ENCODE results near the gene DACT2.
"Not testable (repeated sequence)": the region's sequence is repeated elsewhere in the genome, so short reads cannot be mapped to it uniquely, and the experiment has no call there.

The DACT2 gene

DNA sequence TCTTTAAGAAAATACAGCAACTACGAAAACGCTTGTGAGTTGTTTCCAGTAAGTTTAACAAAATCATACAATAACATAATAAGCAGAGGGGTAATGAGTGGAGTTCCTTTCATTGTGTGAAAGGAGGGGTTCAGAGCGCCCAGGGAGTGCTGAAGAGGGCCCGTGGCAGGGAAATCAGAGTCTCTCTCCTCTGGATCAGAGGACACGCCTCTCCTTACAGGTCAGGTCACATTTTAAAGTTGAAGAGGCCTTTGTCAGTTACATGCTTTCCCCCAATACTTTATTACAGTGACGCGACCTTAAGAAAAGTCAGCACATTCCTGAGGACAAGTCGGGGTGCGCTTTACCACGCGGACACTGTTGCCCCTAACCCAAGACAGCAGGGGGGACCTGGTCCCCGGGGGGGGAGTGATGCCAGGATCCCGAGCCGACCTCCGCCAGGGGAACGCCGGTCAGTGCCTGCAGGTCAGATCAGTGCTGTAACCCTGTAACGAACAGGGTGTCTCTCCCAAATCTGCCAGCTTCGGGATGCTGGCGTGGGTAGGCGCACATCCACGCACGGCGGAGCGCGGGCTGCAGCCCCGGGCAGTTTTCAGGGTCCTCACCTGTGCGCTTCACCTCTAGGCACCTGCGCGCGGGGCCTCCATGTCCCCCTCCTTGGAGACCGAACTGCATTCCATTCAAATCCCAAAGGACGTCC lies 848 bp downstream of the DACT2 start:
- DNase-seq: no peak

DNA sequence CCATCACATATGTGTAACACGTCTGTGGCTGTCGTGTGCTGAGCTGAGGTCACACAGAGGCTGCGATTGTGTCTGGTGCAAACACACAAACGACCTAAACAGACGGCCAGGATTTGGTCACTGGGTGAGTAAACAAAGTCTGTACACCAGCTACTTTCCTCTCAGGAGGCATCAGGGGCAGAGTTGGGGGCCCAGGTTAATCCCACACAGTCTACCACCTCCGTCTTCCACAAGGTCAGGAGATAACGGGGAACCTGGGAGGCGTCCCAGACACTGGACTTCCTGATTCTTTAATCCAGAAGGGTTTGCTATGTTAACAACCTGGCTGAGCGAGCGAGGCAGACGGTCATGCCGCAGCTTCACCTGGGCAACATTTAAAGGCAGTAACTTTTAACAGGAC lies 1.5 kb downstream of the DACT2 start:
- DNase-seq: no peak

DNA sequence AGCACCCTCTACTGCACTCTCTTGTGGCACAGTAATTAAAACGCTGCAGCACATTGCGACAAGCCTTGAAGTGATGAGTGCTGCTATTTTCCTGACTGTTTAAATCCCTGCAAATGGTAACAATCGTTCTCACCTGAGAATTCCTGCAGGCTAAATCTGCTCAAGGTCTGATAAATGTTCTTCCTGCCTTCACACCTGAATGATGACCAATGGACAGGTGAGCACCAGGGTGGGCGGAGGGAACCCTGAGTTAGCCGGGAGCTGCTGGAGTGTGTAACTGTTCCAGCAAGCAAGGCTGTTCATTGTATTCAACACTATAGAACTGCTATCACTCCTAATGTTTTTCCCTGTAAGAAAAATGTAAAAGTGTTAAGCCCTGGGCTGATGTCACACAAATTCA lies 4.0 kb downstream of the DACT2 start:
- DNase-seq: no peak

- peak; percentile 3 for DNase-seq
These were observed 4.6 kb downstream of the DACT2 start for GRCh38 chr6:168314948-168315347.

DNA sequence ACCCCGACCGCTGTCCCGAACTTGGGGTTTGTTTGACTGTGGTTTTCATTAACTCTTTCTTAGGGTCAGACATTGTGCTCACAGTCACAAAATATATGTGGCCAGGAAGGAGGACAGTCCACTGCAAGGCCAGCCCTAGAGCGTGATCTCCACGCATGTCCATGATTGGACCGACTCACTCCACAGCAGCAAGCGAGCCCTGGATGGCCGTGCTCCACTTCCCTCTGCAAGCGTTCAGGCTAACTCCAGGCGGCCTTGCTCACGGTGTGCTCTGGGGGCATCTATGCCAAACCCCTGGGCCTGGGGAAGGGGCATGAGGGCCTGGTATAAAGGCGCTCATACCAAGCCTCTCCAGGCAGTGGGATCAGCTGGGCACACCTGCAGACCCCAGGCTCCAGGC lies 5.6 kb downstream of the DACT2 start:
- no peak for DNase-seq

DNA sequence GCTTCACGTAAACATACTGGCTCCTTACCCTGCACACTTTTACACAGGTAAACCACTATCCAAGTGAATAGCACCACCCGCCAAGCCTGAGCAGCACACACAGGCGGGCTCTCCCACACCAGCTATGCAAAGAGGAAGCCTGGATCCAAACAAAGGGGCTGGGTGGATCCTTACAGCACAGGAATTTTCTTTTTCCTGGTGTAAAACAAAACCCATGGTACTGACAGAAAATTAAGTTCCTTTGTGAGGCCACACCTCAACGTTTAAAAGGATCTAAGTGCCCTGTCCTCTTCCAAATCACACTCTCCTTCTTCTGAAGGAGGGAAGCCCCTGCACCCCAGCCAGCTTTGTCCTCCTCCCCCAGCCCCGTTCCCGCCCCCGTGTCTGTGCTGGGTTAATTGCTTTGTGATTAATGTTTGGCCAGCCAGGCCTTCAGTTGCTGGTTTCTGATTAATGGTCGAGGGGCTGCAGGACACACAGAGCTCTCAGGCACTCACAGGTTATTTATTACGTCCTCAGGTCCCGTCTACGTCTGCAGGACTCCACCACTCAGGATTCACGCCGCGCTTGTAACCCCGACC lies 6.1 kb downstream of the DACT2 start:
- no peak for DNase-seq

DNA sequence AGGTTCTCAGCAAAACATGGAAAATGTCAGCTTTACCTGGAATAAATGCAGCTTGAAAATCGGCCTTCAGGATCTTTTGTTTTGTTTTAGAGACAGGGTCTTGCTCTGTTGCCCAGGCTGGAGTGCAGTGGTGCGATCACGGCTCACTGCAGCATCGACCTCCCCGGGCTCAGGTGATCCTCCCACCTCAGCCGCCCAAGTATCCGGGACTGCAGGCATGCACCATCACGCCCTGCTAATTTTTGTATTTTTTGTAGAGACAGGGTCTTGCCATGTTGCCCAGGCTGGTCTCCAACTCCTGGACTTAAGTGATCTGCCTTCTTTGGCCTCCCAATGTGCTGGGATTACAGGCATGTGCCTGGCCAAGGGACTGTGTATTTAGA lies 7.5 kb downstream of the DACT2 start:
- DNase-seq: not testable (repeated sequence)

DNA sequence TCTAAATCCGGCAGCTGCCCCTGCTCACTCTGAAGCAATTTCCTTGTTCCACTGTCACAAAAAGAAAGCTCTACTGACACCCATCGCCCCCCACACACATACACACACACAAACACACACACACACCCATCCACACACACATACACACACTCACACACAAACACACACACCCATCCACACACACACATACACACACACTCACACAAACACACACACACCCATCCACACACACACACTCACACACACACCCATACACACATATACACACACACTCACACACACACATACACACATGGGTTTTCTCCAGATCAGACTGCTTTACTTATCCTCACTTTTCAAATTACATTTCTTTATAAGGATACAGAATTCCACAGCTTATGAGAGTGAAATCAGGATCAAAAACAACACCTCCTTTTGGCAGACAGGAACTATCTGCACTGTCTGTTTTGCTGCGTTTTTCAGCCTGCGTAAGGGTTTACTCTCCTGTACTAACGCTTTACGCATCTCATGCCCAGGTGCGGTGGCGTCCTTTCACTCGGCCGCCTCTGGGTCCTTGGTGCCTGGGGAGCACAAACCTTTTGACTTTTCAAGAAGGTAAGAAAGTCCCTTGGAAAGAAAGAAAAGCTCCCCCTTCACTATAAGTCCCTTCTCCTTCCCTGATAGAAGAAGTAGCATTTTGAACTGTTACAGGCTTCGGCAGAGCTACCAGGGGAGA lies 8.0 kb downstream of the DACT2 start:
- DNase-seq: no peak

- no peak for DNase-seq
These were observed 8.6 kb downstream of the DACT2 start for GRCh38 chr6:168310945-168311344.

- no peak for DNase-seq
These were observed 9.2 kb downstream of the DACT2 start for GRCh38 chr6:168310403-168310802.

DNA sequence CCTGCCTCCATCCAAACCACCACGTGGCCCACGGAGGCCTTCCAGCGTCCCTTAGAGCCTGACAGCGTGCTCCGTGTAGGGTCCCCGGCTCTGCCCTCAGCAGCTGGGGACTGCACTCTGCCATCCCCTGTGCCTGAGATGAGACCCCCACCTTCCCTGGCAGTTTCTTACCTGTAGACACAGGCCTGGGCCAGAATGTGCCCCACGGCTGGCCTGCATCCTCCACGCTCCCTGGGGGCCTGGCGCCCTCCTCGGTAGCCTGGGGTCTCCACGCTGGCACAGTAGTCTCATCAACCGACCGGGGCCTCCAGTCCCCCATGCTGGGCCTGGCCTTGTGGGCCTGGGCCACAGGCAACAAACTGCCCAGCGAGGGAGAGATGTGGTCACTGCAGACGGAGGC lies 9.6 kb downstream of the DACT2 start:
- DNase-seq: no peak

- no peak for DNase-seq
These were observed 10.4 kb downstream of the DACT2 start for GRCh38 chr6:168309183-168309582.

GRCh38 chr6:168308390-168309144 lies 11.0 kb downstream of the DACT2 start:
- DNase-seq: no peak

DNA sequence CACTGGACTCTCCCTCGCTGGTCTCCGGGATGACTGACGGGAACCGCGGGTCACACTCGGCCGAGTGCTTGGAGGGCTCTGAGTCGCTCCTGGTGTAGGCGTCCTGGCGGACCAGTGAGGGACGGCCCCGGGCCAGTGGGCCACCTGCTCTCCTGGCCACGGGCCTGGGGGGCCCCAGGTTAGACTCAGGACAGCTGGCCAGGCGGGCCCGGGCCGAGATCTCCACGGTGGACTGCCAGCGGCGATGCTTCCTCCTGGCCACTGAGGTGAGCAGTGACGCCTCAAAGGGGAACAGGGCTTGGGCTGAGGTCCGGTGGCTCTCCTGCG lies 11.9 kb downstream of the DACT2 start:
- no peak for DNase-seq

DNA sequence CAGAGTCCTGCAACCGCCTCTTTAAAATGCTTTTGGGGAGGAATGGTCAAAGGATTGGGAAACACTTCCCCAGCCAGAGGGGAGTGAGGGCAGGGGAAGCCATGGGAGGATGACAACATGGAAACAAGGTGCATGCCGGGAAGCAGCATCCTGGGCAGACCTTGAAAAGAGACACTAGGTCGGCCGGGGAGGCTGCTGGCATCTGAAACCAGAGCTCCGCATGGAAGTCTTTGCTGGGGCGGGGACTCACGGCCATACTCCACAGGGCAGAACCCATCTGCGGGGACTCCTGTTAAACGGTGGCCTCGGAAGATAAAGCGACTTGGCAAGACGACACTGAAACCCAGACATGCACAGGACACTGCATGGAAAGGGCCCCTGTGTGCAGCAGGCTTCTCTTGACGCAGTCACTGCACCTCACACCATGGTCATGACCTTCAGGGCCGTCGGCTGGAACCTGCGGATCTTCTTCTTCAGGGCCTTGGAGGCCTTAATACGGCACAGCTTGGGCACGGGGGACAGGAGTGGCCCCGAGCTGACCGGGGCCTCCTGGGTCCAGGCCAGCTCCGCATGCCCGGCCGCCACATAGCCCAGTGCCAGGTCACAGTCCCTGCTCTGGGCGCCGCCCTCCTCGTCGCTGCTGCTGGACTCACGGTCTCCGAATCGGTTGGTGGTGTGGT lies 12.4 kb downstream of the DACT2 start:
- DNase-seq: no peak

DNA sequence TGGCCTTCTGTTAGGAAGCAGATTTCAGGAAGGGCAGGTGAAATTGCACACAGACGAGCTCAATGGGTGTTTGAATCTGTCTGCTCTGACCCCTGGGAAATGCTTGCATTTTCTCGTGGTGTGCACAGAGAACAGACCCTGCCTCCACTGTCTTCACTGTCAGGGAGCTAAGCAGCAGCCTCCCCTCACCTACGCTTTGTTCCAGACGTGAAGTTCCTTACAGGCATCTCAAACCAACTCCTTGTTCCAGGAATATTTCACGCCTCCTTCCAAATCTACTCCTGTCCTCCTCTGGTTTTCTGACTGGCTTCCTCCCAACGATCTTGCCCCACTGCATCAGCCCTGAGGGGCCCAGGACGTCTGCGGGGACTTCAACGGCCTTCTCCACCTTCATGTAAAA lies 13.7 kb downstream of the DACT2 start:
- no peak for DNase-seq

GRCh38 chr6:168305096-168305749 lies 14.4 kb downstream of the DACT2 start:
- no peak for DNase-seq

DNA sequence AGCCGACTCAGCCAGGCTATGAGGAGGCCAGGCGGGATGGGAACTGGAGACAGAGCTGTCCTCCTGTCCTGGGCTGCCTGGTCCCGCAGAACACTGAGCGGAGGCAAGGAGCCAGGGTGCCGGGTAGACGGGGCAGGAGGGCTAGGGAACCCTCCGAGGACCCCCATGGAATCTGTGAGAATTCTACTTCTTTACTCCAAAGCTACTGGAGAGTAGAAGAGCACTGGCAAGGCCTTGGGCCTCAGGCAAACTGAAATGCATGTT lies 14.9 kb downstream of the DACT2 start:
- DNase-seq: no peak

DNA sequence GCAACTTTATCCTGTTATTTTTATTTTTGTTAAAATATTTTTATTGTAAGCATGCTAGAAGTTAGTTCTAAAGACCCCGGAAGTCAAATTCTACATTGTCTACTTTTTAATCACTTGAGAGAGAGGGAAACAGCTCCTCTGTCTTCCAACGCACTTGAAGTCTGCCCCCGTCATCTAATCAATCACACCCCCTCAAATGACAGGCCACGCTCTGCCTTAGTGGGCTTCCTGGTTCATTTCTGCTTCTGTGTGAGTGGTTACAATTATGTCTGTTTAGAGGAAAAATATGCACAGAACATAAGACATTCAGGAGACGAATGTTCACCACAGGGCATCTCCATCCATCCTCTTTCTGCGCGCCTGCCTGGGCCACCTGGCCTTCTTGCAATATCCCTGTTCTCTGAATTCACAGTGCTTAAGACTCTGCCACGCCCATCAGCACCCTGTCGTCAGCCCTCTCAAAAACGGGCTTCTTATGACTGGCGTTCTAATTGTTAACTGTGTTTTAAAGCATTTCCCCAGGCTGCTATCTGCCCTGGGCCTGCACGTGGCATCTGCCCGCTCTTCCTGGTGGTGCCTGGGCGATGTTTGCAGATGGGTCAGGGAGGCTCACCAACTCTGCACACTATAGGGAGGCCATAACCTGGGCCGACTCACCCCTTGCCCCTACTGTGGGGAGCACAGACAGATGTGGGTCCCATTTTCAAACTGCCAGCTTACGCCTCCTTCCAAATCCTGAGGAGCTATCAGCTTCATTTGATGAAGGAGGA lies 15.4 kb downstream of the DACT2 start:
- DNase-seq: no peak

- DNase-seq: no peak
These were observed 17.0 kb downstream of the DACT2 start for GRCh38 chr6:168302534-168302933.

DNA sequence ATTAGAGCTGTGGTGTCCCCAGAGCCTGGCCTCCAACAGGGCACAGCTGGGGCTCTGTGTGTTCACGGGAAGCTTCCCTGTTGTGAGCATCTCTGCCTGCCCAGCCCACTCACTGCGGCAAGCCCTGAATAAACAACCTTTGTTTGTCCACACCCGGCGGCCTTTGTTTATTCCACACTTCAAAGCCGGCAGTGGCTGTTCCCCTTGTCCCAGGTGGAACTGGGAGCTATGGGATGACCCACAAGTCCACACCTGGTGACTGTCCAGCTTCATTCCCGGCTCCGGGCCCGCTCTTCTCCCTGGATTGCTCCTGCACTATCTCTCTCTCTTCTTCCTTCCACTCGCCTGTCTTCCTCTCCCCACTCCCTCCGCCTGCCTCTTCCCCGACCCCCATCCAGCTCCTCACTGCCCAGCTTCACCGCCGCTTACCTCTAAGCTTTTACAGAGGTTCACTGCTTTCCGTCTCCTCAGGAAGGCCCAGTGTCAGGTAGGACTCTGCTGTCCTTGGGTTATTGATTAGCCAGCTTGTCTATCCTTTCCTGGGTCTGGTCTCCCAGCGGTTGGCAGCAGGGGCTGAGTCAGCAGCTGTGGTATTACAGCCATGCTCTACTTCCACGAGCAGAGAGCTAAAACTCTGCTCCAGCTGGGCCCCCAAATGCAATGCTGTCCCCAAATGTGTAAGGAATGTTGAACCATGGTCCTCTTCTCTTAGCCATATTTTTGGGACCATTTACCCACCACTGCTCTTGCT lies 17.8 kb downstream of the DACT2 start:
- no peak for DNase-seq

Measured in DMS 273 treated with DMSO at 0.1 percent for 48 hours (cell line).